LoVo (cell line): ENCODE results near the gene RNF225.
"Not testable (repeated sequence)": the region's sequence is repeated elsewhere in the genome, so short reads cannot be mapped to it uniquely, and the experiment has no call there.

Experiments
- DNase-seq: peaks from one replicate; pipeline ENCODE4 v3.0.0-alpha.2; 2016; ENCODE audit warnings: low spot score

Gene RNF225

GRCh38 chr19:58362272-58362994, 33.0 kb upstream of the RNF225 start, which contains the start of gene ZNF497:
TSS of gene ZNF497 (minus strand) at chr19:58362751. CDS start at chr19:58357635, 5,116 bp downstream.
- DNase-seq = peak; percentile 98

GRCh38 chr19:58364146-58364545, 31.3 kb upstream of the RNF225 start:
- DNase-seq = no peak

- no peak for DNase-seq
Observed at GRCh38 chr19:58366585-58367430, 28.6 kb upstream of the RNF225 start.

GRCh38 chr19:58367698-58368454, 27.6 kb upstream of the RNF225 start:
- no peak for DNase-seq

- no peak for DNase-seq
Observed at GRCh38 chr19:58368561-58369360, 26.7 kb upstream of the RNF225 start.

GRCh38 chr19:58372311-58373133, 22.9 kb upstream of the RNF225 start:
- DNase-seq = no peak

GRCh38 chr19:58374200-58374599, 21.3 kb upstream of the RNF225 start:
- no peak for DNase-seq

- DNase-seq = not testable (repeated sequence)
Observed at GRCh38 chr19:58376724-58377123, 18.7 kb upstream of the RNF225 start.

GRCh38 chr19:58379246-58379645, 16.2 kb upstream of the RNF225 start:
- no peak for DNase-seq

- DNase-seq = no peak
Observed at GRCh38 chr19:58380037-58380661, 15.3 kb upstream of the RNF225 start.

- DNase-seq = peak; percentile 100
Observed at GRCh38 chr19:58380662-58381459, 14.6 kb upstream of the RNF225 start, which contains the start of gene ZNF837. TSS of gene ZNF837 (minus strand) at chr19:58381030. CDS start at chr19:58369332, 11,698 bp downstream.

GRCh38 chr19:58381460-58382212, 13.8 kb upstream of the RNF225 start:
- DNase-seq = no peak

GRCh38 chr19:58382997-58383603, 12.4 kb upstream of the RNF225 start:
- no peak for DNase-seq

- DNase-seq = no peak
Observed at GRCh38 chr19:58385313-58385890, 10.1 kb upstream of the RNF225 start.

GRCh38 chr19:58385891-58386575, 9.4 kb upstream of the RNF225 start:
- DNase-seq = no peak

GRCh38 chr19:58386576-58387337, 8.7 kb upstream of the RNF225 start, which contains the start of gene RPS5:
TSS of gene RPS5 (plus strand) at chr19:58387269. CDS start at chr19:58388138, 869 bp downstream.
- DNase-seq = peak; percentile 99
